Endothelial cell of umbilical vein (primary cell): ENCODE data around the gene SLC30A3. TPM values are rescaled to one million over a fixed set of nuclear protein-coding genes. Genes with fewer than 3 reads are reported as not detected.

Source experiments
- BruUV-seq: library from RNA; stranded (reverse); fragments of 400-500 nt; replicated peaks from 2 replicates; lab custom pipeline; 2021; lab: Mats Ljungman, UMichigan
- CTCF ChIA-PET: fragments of 300-600, 350-600 bp; sonication (Branson Sonifier 250); formaldehyde crosslinking; loops from one replicate; lab custom pipeline; 2021; ENCODE audit warnings: antibody characterized with exemption, inconsistent platforms; lab: Charles Lee
- POLR2A ChIA-PET: fragments of 300-600, 350-600 bp; sonication (Branson Sonifier 250); formaldehyde crosslinking; loops from one replicate; lab custom pipeline; 2021; ENCODE audit warnings: antibody characterized with exemption, inconsistent platforms; lab: Charles Lee
- DNase-seq: peaks from one replicate; pipeline ENCODE4 v3.0.0-alpha.2; 2011; ENCODE audit warnings: low read depth, low spot score
- FAIRE-seq: peaks from 2 replicates; lab custom pipeline; 2011; peaks lifted over from hg19 to GRCh38; lab: Jason Lieb, UNC
- H2AFZ ChIP-seq: 2 replicates; pipeline ENCODE4 v1.6.0; 2012; ENCODE audit warnings: low read depth, low read length, control low read depth, inconsistent platforms
- H3K27ac ChIP-seq: 2 replicates; pipeline ENCODE4 v1.5.1; 2011; ENCODE audit warnings: low read depth, mild to moderate bottlenecking, control low read depth, low read length, moderate library complexity; ENCODE audit not compliant: insufficient read depth
- H3K27me3 ChIP-seq, 2 experiments: 2 replicates each; pipeline versions ENCODE4 v1.6.0 to v1.6.1; 2011; ENCODE audit warnings: low read length in 2 of 2, mixed read lengths in 1 of 2; ENCODE audit not compliant: control insufficient read depth in 2 of 2, insufficient read depth in 2 of 2
- H3K36me3 ChIP-seq, 2 experiments: 2 replicates in 1 of 2; 3 replicates in 1 of 2; pipeline ENCODE4 v1.5.1; 2011; ENCODE audit warnings: low read length in 2 of 2, mild to moderate bottlenecking in 1 of 2, moderate library complexity in 1 of 2; ENCODE audit not compliant: control insufficient read depth in 2 of 2, insufficient read depth in 2 of 2; ENCODE audit errors: extremely low read depth in 1 of 2
- H3K4me1 ChIP-seq: 3 replicates; pipeline ENCODE4 v1.5.1; 2011; ENCODE audit warnings: mild to moderate bottlenecking, low read length; ENCODE audit not compliant: control insufficient read depth, insufficient read depth; ENCODE audit errors: extremely low read depth
- H3K4me2 ChIP-seq: 2 replicates; pipeline ENCODE4 v1.6.1; 2011; ENCODE audit warnings: low read length, control low read depth, mixed read lengths; ENCODE audit not compliant: insufficient read depth
- H3K4me3 ChIP-seq, 3 experiments: fragments of 200-600 bp in 1 of 3; sonication (generic), shearing (Covaris generic) in 1 of 3; replicated peaks in 1 of 3; 2 replicates each; pipeline ENCODE4 v1.5.1; 2011 to 2016; ENCODE audit warnings: control low read depth in 3 of 3, low read length in 3 of 3, mild to moderate bottlenecking in 2 of 3, inconsistent platforms in 1 of 3, low read depth in 1 of 3, moderate library complexity in 1 of 3; ENCODE audit not compliant: insufficient read depth in 1 of 3
- H3K79me2 ChIP-seq: 2 replicates; pipeline ENCODE4 v1.6.0; 2012; ENCODE audit warnings: low read length, inconsistent platforms; ENCODE audit not compliant: control insufficient read depth, insufficient read depth
- H3K9ac ChIP-seq: replicated peaks from 2 replicates; pipeline ENCODE3; 2011; ENCODE audit warnings: low read length, control low read depth; ENCODE audit not compliant: insufficient read depth; ENCODE audit errors: extremely low read depth
- H3K9me1 ChIP-seq: replicated peaks from 3 replicates; pipeline ENCODE4 v1.6.0; 2011; ENCODE audit warnings: mild to moderate bottlenecking, low read length; ENCODE audit not compliant: control insufficient read depth, insufficient read depth; ENCODE audit errors: extremely low read depth
- H3K9me3 ChIP-seq: replicated peaks from 2 replicates; pipeline ENCODE4 v1.5.1; 2012; ENCODE audit warnings: low read length, inconsistent platforms; ENCODE audit not compliant: control insufficient read depth, insufficient read depth
- H4K20me1 ChIP-seq: replicated peaks from 2 replicates; pipeline ENCODE3; 2011; ENCODE audit warnings: mild to moderate bottlenecking, low read length; ENCODE audit not compliant: control insufficient read depth, insufficient read depth; ENCODE audit errors: extremely low read depth
- EZH2 ChIP-seq: IDR thresholded peaks from 2 replicates; pipeline ENCODE4 v1.6.1; 2012; ENCODE audit warnings: borderline replicate concordance, low read depth, mild to moderate bottlenecking, moderate library complexity, low read length, inconsistent platforms; ENCODE audit not compliant: severe bottlenecking
- FOS ChIP-seq: IDR thresholded peaks from 2 replicates; pipeline ENCODE4 v1.6.1; 2011; ENCODE audit warnings: mild to moderate bottlenecking, low read length, moderate library complexity, borderline replicate concordance; ENCODE audit not compliant: insufficient read depth
- GATA2 ChIP-seq: IDR thresholded peaks from 2 replicates; pipeline ENCODE4 v1.7.0; 2011; ENCODE audit warnings: low read depth, mild to moderate bottlenecking, moderate library complexity, mixed read lengths, low read length; ENCODE audit not compliant: insufficient read length, insufficient read depth
- JUN ChIP-seq: IDR thresholded peaks from 2 replicates; pipeline ENCODE4 v1.6.1; 2011; ENCODE audit warnings: borderline replicate concordance, low read depth; ENCODE audit not compliant: insufficient read length, insufficient read depth
- MYC ChIP-seq: IDR thresholded peaks from one replicate; pipeline ENCODE4 v1.6.1; 2011; ENCODE audit warnings: mild to moderate bottlenecking, low read depth, low read length
- POLR2A ChIP-seq: IDR thresholded peaks from 2 replicates; pipeline ENCODE4 v1.6.1; 2012; ENCODE audit warnings: low read depth, mild to moderate bottlenecking, control low read depth, low read length
- POLR2AphosphoS5 ChIP-seq: IDR thresholded peaks from 2 replicates; pipeline ENCODE4 v1.6.1; 2012; ENCODE audit warnings: low read depth, mild to moderate bottlenecking, control low read depth, low read length, moderate library complexity; ENCODE audit not compliant: insufficient read depth
- dilution Hi-C: fragments of 300-500 bp; cut with MboI; formaldehyde crosslinking; loops from one replicate; pipeline ENCODE4 v1.15.0; 2019; ENCODE audit warnings: low sequenced_read_pairs; ENCODE audit not compliant: extremely low pct_ligation_motif_present
- intact Hi-C: fragments of 100-400 bp; cut with micrococcal nuclease; formaldehyde crosslinking; loops from one replicate; pipeline ENCODE4 v1.10.0; 2022
- polyA plus RNA-seq, 4 experiments: library from polyadenylated mRNA; depleted of rRNA in 3 of 4; stranded (reverse) in 3 of 4; unstranded in 1 of 4; fragments of >200 nt; gene quantifications; 2 replicates each; pipeline versions ENCODE4 v1.2.1 to v1.2.3, GENCODE V29; 2011 to 2012; ENCODE audit warnings: missing spikeins in 1 of 4
- total RNA-seq: library from RNA; stranded (reverse); gene quantifications from 2 replicates; pipeline ENCODE4 v1.2.3, GENCODE V29; 2021
- TF ChIP-seq, protein P1 (sequence below), 2 donors: IDR thresholded peaks; 1 replicate in 1 of 2; 2 replicates in 1 of 2; pipeline ENCODE4 v1.5.1; 2011; ENCODE audit warnings: low read length in 2 of 2, mild to moderate bottlenecking in 2 of 2, moderate library complexity in 2 of 2, control low read depth in 1 of 2, inconsistent platforms in 1 of 2, low read depth in 1 of 2; ENCODE audit not compliant: insufficient read depth in 1 of 2; ENCODE audit errors: extremely low read depth in 1 of 2

Gene SLC30A3
- total and polyA plus RNA-seq, 2 donors (not counting 3 experiments of a cell fraction or from before 2014, with no cell fraction given): 16.7 to 63.9 TPM

- H3K4me2 ChIP-seq: no peak overlapping the region
- H3K4me1 ChIP-seq: peaks cover 7% of the 10 kb centered on the region
- no peak overlapping the region for H3K9ac ChIP-seq
- no peaks in the 10 kb centered on the region for H3K36me3 ChIP-seq
- H3K9me3 ChIP-seq: no peaks in the 10 kb centered on the region
- H3K27me3 ChIP-seq: peaks cover 25 to 40% of the 10 kb centered on the region in 2 experiments
- FAIRE-seq: no peak
- CTCF ChIA-PET: interaction anchor here (1.6 kb wide), 1 partner anchor 30 kb away, joined by 7 read pairs; no protein-coding TSS in a partner anchor
- BruUV-seq: no TSS peak
- dilution Hi-C loops: no loop called here
- H3K27ac ChIP-seq: no peak overlapping the region
- no peak overlapping the region for H2AFZ ChIP-seq
- H3K79me2 ChIP-seq: no peaks in the 10 kb centered on the region
- no peak overlapping the region for H3K4me3 ChIP-seq
- intact Hi-C loops: no loop called here
- TF ChIP-seq POLR2AphosphoS5: no peak
- TF ChIP-seq, protein P1, sequence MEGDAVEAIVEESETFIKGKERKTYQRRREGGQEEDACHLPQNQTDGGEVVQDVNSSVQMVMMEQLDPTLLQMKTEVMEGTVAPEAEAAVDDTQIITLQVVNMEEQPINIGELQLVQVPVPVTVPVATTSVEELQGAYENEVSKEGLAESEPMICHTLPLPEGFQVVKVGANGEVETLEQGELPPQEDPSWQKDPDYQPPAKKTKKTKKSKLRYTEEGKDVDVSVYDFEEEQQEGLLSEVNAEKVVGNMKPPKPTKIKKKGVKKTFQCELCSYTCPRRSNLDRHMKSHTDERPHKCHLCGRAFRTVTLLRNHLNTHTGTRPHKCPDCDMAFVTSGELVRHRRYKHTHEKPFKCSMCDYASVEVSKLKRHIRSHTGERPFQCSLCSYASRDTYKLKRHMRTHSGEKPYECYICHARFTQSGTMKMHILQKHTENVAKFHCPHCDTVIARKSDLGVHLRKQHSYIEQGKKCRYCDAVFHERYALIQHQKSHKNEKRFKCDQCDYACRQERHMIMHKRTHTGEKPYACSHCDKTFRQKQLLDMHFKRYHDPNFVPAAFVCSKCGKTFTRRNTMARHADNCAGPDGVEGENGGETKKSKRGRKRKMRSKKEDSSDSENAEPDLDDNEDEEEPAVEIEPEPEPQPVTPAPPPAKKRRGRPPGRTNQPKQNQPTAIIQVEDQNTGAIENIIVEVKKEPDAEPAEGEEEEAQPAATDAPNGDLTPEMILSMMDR (IDR thresholded peaks at IDR 0.05; ENCODE audit: extremely low read depth in 1 of 2, insufficient read depth in 1 of 2, low read depth in 1 of 2, low read length in 2 of 2): no peak
- TF ChIP-seq FOS: no peak
- TF ChIP-seq POLR2A: no peak
- no peak for TF ChIP-seq JUN
- no peak for TF ChIP-seq EZH2
- no peak for TF ChIP-seq GATA2
- no peak for TF ChIP-seq MYC
- no peaks in the 10 kb centered on the region for H3K9me1 ChIP-seq
- POLR2A ChIA-PET: no interaction called here
- H4K20me1 ChIP-seq: no peaks in the 10 kb centered on the region
- no peak for DNase-seq
Measured at GRCh38 chr2:27309651-27310050, 46.8 kb upstream of the SLC30A3 start.
